Stomach smooth muscle (tissue), 2 donors: ENCODE data around the gene PLCL2.

ENCODE experiments used
- H3K27ac ChIP-seq: one replicate; pipeline ENCODE4 v1.7.0; 2013; ENCODE audit warnings: mild to moderate bottlenecking, low read length, inconsistent platforms
- H3K27me3 ChIP-seq, 2 donors: one replicate each; pipeline ENCODE4 v1.7.0; 2013; ENCODE audit warnings: low read length in 2 of 2; ENCODE audit not compliant: insufficient read depth in 2 of 2, control insufficient read depth in 1 of 2
- H3K36me3 ChIP-seq, 2 donors: one replicate each; pipeline ENCODE4 v1.7.0; 2013; ENCODE audit warnings: low read length in 2 of 2; ENCODE audit not compliant: control insufficient read depth in 2 of 2, insufficient read depth in 2 of 2
- H3K4me1 ChIP-seq: one replicate; pipeline ENCODE4 v1.7.0; 2013; ENCODE audit warnings: low read length; ENCODE audit not compliant: control insufficient read depth, insufficient read depth
- H3K4me3 ChIP-seq, 2 donors: one replicate each; pipeline ENCODE4 v1.7.0; 2013; ENCODE audit warnings: low read length in 2 of 2
- H3K9ac ChIP-seq, 2 donors: one replicate each; pipeline ENCODE4 v1.7.0; 2013; ENCODE audit warnings: low read length in 2 of 2, mild to moderate bottlenecking in 1 of 2
- H3K9me3 ChIP-seq, 2 donors: one replicate each; pipeline ENCODE4 v1.7.0; 2013; ENCODE audit warnings: low read length in 2 of 2; ENCODE audit not compliant: control insufficient read depth in 2 of 2
- donor health status: healthy.
- donor health status: Pancreatic carcinoma.

Gene PLCL2

GRCh38 chr3:16918683-16919025 lies 33.9 kb downstream of the PLCL2 start:
- Histone ChIP-seq H3K27ac (no peak overlapping the region), H3K36me3 (no peaks in the 10 kb centered on the region), H3K27me3 (no peaks in the 10 kb centered on the region), H3K9me3 (no peaks in the 10 kb centered on the region), H3K9ac (no peak overlapping the region), H3K4me3 (no peak overlapping the region), H3K4me1 (no peaks in the 10 kb centered on the region)

GRCh38 chr3:16923112-16923511 lies 38.4 kb downstream of the PLCL2 start:
- H3K36me3 ChIP-seq = no peaks in the 10 kb centered on the region

GRCh38 chr3:16927485-16927884 lies 42.7 kb downstream of the PLCL2 start:
- Histone ChIP-seq H3K4me1 (no peaks in the 10 kb centered on the region), H3K27ac (no peak overlapping the region), H3K9ac (no peak overlapping the region)

More at GRCh38 chr3:16923112-16923511, 38.4 kb downstream of the PLCL2 start:
- H3K4me3 ChIP-seq = no peak overlapping the region
- no peak overlapping the region for H3K27ac ChIP-seq
- no peaks in the 10 kb centered on the region for H3K9me3 ChIP-seq
- no peaks in the 10 kb centered on the region for H3K4me1 ChIP-seq
- no peak overlapping the region for H3K9ac ChIP-seq
- no peaks in the 10 kb centered on the region for H3K27me3 ChIP-seq

GRCh38 chr3:16928386-16929132 lies 43.8 kb downstream of the PLCL2 start:
- Histone ChIP-seq H3K4me1 (no peaks in the 10 kb centered on the region), H3K4me3 (no peak overlapping the region), H3K9ac (no peak overlapping the region), H3K9me3 (no peaks in the 10 kb centered on the region), H3K36me3 (no peaks in the 10 kb centered on the region), H3K27ac (no peak overlapping the region), H3K27me3 (no peaks in the 10 kb centered on the region)

More at GRCh38 chr3:16927485-16927884, 42.7 kb downstream of the PLCL2 start:
- H3K4me3 ChIP-seq = no peak overlapping the region
- no peaks in the 10 kb centered on the region for H3K27me3 ChIP-seq
- no peaks in the 10 kb centered on the region for H3K36me3 ChIP-seq
- H3K9me3 ChIP-seq = no peaks in the 10 kb centered on the region

GRCh38 chr3:16929311-16929710 lies 44.6 kb downstream of the PLCL2 start:
- no peaks in the 10 kb centered on the region for H3K36me3 ChIP-seq
- H3K4me1 ChIP-seq = no peaks in the 10 kb centered on the region
- no peak overlapping the region for H3K9ac ChIP-seq
- H3K9me3 ChIP-seq = no peaks in the 10 kb centered on the region
- no peaks in the 10 kb centered on the region for H3K27me3 ChIP-seq
- no peak overlapping the region for H3K27ac ChIP-seq
- H3K4me3 ChIP-seq = no peak overlapping the region

- H3K4me3 ChIP-seq = no peak overlapping the region
- H3K9ac ChIP-seq = no peak overlapping the region
- H3K36me3 ChIP-seq = no peaks in the 10 kb centered on the region
- no peaks in the 10 kb centered on the region for H3K9me3 ChIP-seq
- no peak overlapping the region for H3K27ac ChIP-seq
- H3K4me1 ChIP-seq = no peaks in the 10 kb centered on the region
- H3K27me3 ChIP-seq = no peaks in the 10 kb centered on the region
These were observed 48.1 kb downstream of the PLCL2 start for GRCh38 chr3:16932877-16933276.

- no peaks in the 10 kb centered on the region for H3K36me3 ChIP-seq
- H3K27me3 ChIP-seq = no peaks in the 10 kb centered on the region
- no peaks in the 10 kb centered on the region for H3K4me1 ChIP-seq
- H3K9me3 ChIP-seq = no peaks in the 10 kb centered on the region
- no peak overlapping the region for H3K4me3 ChIP-seq
- H3K27ac ChIP-seq = no peak overlapping the region
- no peak overlapping the region for H3K9ac ChIP-seq
These were observed 51.0 kb downstream of the PLCL2 start for GRCh38 chr3:16935781-16936180.

GRCh38 chr3:16936233-16936632 lies 51.5 kb downstream of the PLCL2 start:
- Histone ChIP-seq H3K9me3 (no peaks in the 10 kb centered on the region), H3K4me3 (no peak overlapping the region), H3K4me1 (no peaks in the 10 kb centered on the region), H3K9ac (no peak overlapping the region), H3K27me3 (no peaks in the 10 kb centered on the region), H3K36me3 (no peaks in the 10 kb centered on the region), H3K27ac (no peak overlapping the region)

GRCh38 chr3:16936676-16937230 lies 52.0 kb downstream of the PLCL2 start:
- Histone ChIP-seq H3K9me3 (no peaks in the 10 kb centered on the region), H3K4me3 (no peak overlapping the region), H3K27me3 (no peaks in the 10 kb centered on the region), H3K36me3 (no peaks in the 10 kb centered on the region), H3K4me1 (no peaks in the 10 kb centered on the region), H3K9ac (no peak overlapping the region), H3K27ac (no peak overlapping the region)

- Histone ChIP-seq H3K36me3 (no peaks in the 10 kb centered on the region), H3K27me3 (no peaks in the 10 kb centered on the region), H3K27ac (no peak overlapping the region), H3K9me3 (no peaks in the 10 kb centered on the region), H3K4me3 (no peak overlapping the region), H3K9ac (no peak overlapping the region), H3K4me1 (no peaks in the 10 kb centered on the region)
These were observed 52.6 kb downstream of the PLCL2 start for GRCh38 chr3:16937326-16937845.
